ENCODE results near the gene SLC17A3. TPM values are rescaled to one million over a fixed set of nuclear protein-coding genes. Genes with fewer than 3 reads are reported as not detected.

The SLC17A3 gene
- total and polyA plus RNA-seq, 9 of the 15 experiments (the other 6 are each of a cell fraction or from before 2014, with no cell fraction given), result 0.04 to 0.08 TPM; not detected in 7

DNA sequence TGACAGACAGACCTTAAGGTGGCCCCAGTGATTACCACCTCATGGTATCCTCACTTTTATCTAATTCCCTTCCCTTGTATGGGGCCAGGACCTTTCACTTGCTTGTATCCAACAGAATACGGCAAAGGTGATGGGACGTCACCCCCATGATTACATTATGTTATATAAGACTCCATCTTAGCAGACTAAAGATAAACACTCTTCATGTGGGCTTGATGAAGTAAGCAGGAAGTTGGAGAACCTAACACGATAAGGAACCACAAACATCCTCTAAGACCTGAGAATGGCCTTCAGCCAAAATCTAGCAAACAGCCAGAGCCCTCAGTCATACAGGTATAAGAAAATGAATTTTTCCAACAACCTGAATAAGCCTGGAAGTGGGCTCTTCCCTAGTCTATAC lies 8.0 kb downstream of the SLC17A3 start (continued):
- TF ChIP-seq CEBPG (CRISPR knock-in tag; IDR thresholded peaks at IDR 0.05) (no peak), CEBPG (tag; conservative IDR thresholded peaks at IDR 0.05 in 1 of 2, IDR thresholded peaks at IDR 0.05 in 1 of 2) (peak; percentile 47 to 66; a peak in 3 of 4 replicates), DDX20 (tag; IDR thresholded peaks at IDR 0.05; ENCODE audit: low read depth) (no peak), KLF16 (IDR thresholded peaks at IDR 0.05) (peak; percentile 53; the same call in 1 of the 2 replicates), LEF1 (IDR thresholded peaks at IDR 0.05) (peak; percentile 49; the same call in 1 of the 2 replicates), RBM34 (IDR thresholded peaks at IDR 0.05; ENCODE audit: borderline replicate concordance, insufficient read depth, low read length) (no peak), RNF2 (IDR thresholded peaks at IDR 0.05) (peak; percentile 63; the same call in 1 of the 2 replicates), TFAM (CRISPR knock-in tag; conservative IDR thresholded peaks at IDR 0.05) (no peak), HDGF (IDR thresholded peaks at IDR 0.05) (no peak), FOXJ3 (CRISPR knock-in tag; IDR thresholded peaks at IDR 0.05) (no peak), GABPA (tag; conservative IDR thresholded peaks at IDR 0.05; ENCODE audit: low read depth) (peak; percentile 70), STAT5A (IDR thresholded peaks at IDR 0.05; ENCODE audit: borderline replicate concordance, low read length) (peak; percentile 27; the same call in 1 of the 2 replicates), HES1 (IDR thresholded peaks at IDR 0.05; ENCODE audit: low read depth) (0 out of 2 replicates have a peak, but pooled peaks have one; percentile 42), HSF4 (CRISPR knock-in tag; IDR thresholded peaks at IDR 0.05; ENCODE audit: borderline replicate concordance) (no peak), MAZ (CRISPR knock-in tag; conservative IDR thresholded peaks at IDR 0.05 in 1 of 2, IDR thresholded peaks at IDR 0.05 in 1 of 2) (peak; percentile 14 to 29; a peak in 1 of 4 replicates), BACH1 (tag; IDR thresholded peaks at IDR 0.05) (peak; percentile 64; the same call in 1 of the 2 replicates), HDAC3 (IDR thresholded peaks at IDR 0.05; ENCODE audit: borderline replicate concordance, partially characterized antibody) (peak; percentile 74), TRIM24 (IDR thresholded peaks at IDR 0.05) (peak in 1 of 2 experiments; percentile 61; a peak in 1 of 4 replicates), ESRRA (IDR thresholded peaks at IDR 0.05; ENCODE audit: borderline replicate concordance, low read depth) (peak; percentile 77; the same call in 1 of the 2 replicates), NCOA2 (IDR thresholded peaks at IDR 0.05; ENCODE audit: partially characterized antibody in 2 of 2) (no peak), FOXJ2 (tag; IDR thresholded peaks at IDR 0.05) (no peak), EP300 (IDR thresholded peaks at IDR 0.05; ENCODE audit: low read length) (peak; percentile 73), ATF1 (CRISPR knock-in tag; IDR thresholded peaks at IDR 0.05) (no peak), ATF1 (tag; IDR thresholded peaks at IDR 0.05) (peak; percentile 64), ZNF384 (IDR thresholded peaks at IDR 0.05; ENCODE audit: low read depth, low read length) (no peak), TAL1 (IDR thresholded peaks at IDR 0.05) (peak; percentile 46; the same call in 1 of the 2 replicates), ZBTB17 (CRISPR knock-in tag; IDR thresholded peaks at IDR 0.05) (0 out of 2 replicates have a peak, but pooled peaks have one; percentile 33), TEAD4 (IDR thresholded peaks at IDR 0.05; ENCODE audit: low read length) (peak; percentile 86), TEAD4 (CRISPR knock-in tag; IDR thresholded peaks at IDR 0.05; ENCODE audit: borderline replicate concordance) (no peak), ELF1 (tag; IDR thresholded peaks at IDR 0.05) (peak; percentile 45; the same call in 1 of the 2 replicates), RB1 (IDR thresholded peaks at IDR 0.05; ENCODE audit: low read depth) (no peak), FOXA3 (CRISPR knock-in tag; conservative IDR thresholded peaks at IDR 0.05 in 1 of 2, IDR thresholded peaks at IDR 0.05 in 1 of 2) (peak in 1 of 2 experiments; percentile 66; a peak in 2 of 4 replicates), FOXK2 (conservative IDR thresholded peaks at IDR 0.05 in 1 of 2, IDR thresholded peaks at IDR 0.05 in 1 of 2; ENCODE audit: low read depth in 2 of 2) (no peak), SOX6 (IDR thresholded peaks at IDR 0.05) (peak; percentile 60; the same call in 1 of the 2 replicates)
